Measurements from ENCODE around the gene DNASE1L3.

DNA sequence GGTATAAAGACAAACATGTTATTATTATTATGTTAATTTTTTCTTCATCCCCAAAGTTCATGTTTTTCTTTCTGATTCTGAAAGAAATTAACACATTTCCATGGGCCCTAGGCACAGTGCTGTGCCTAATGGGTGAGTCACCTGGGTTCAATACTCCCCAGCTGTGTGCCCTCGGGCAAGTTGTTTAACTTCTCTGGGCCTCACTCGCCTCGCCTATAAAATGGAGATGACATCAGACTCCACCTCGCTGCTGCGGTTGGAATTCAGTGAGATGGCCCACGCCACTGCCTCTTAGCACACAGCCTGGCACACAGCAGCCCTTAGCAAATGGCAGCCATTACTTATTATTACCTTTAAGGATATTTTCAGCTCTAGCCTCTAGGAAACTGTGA lies 22.6 kb downstream of the DNASE1L3 start:
- TF ChIP-seq, protein P1, sequence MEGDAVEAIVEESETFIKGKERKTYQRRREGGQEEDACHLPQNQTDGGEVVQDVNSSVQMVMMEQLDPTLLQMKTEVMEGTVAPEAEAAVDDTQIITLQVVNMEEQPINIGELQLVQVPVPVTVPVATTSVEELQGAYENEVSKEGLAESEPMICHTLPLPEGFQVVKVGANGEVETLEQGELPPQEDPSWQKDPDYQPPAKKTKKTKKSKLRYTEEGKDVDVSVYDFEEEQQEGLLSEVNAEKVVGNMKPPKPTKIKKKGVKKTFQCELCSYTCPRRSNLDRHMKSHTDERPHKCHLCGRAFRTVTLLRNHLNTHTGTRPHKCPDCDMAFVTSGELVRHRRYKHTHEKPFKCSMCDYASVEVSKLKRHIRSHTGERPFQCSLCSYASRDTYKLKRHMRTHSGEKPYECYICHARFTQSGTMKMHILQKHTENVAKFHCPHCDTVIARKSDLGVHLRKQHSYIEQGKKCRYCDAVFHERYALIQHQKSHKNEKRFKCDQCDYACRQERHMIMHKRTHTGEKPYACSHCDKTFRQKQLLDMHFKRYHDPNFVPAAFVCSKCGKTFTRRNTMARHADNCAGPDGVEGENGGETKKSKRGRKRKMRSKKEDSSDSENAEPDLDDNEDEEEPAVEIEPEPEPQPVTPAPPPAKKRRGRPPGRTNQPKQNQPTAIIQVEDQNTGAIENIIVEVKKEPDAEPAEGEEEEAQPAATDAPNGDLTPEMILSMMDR (IDR thresholded peaks at IDR 0.05) = no peak
- TF ChIP-seq POLR2A (IDR thresholded peaks at IDR 0.05) = no peak

All from heart left ventricle (tissue), 13 donors.